Measurements from ENCODE around the gene CLCA2. TPM values are rescaled to one million over a fixed set of nuclear protein-coding genes. Genes with fewer than 3 reads are reported as not detected.

Gene CLCA2
- total RNA-seq, 1 experiment from 2014 or later, result not detected

GRCh38 chr1:86430376-86430775, 6.4 kb downstream of the CLCA2 start:
- H3K27ac ChIP-seq (ENCODE audit: insufficient read length, low read depth, low read length), result no peak overlapping the region
- H3K27me3 ChIP-seq (ENCODE audit: insufficient read depth, low read length), result no peaks in the 10 kb centered on the region
- H3K4ac ChIP-seq (ENCODE audit: low read depth, low read length), result no peak overlapping the region
- H3K9ac ChIP-seq (ENCODE audit: extremely low read depth, insufficient read length, low read length), result no peak overlapping the region
- no peak overlapping the region for H3K14ac ChIP-seq (ENCODE audit: insufficient read depth, low read length)
- H3K9me3 Mint-ChIP-seq, result no peaks in the 10 kb centered on the region
- H3K27ac Mint-ChIP-seq, result no peak overlapping the region
- no peaks in the 10 kb centered on the region for H3K36me3 Mint-ChIP-seq (ENCODE audit: insufficient read depth in 1 of 3, low read depth in 3 of 3)
- H2BK120ac ChIP-seq (ENCODE audit: low read depth, low read length, poor library complexity, severe bottlenecking), result no peak overlapping the region
- no peak overlapping the region for H3K56ac ChIP-seq (ENCODE audit: insufficient read length, low read depth, low read length)
- H3K79me1 ChIP-seq (ENCODE audit: insufficient read depth, low read depth, low read length, poor library complexity, severe bottlenecking), result no peaks in the 10 kb centered on the region
- no peak overlapping the region for H4K8ac ChIP-seq (replicated peaks; ENCODE audit: insufficient read length, low read depth, low read length)
- no peaks in the 10 kb centered on the region for H4K20me1 ChIP-seq (ENCODE audit: control insufficient read depth, insufficient read depth, insufficient read length)
- no peak overlapping the region for H3K23ac ChIP-seq (ENCODE audit: insufficient read length, low read depth, low read length)
- H2AK5ac ChIP-seq (ENCODE audit: insufficient read length, low read length), result no peak overlapping the region
- no peak overlapping the region for H3K18ac ChIP-seq (ENCODE audit: insufficient read length, low read depth, low read length)
- H3K4me1 Mint-ChIP-seq, result no peaks in the 10 kb centered on the region
- H3K79me2 ChIP-seq (ENCODE audit: insufficient read depth, low read length), result no peaks in the 10 kb centered on the region
- no peak overlapping the region for H2AFZ ChIP-seq (ENCODE audit: low read length)
- no peak overlapping the region for H2BK20ac ChIP-seq (ENCODE audit: low read depth, low read length, poor library complexity, severe bottlenecking)
- H4K91ac ChIP-seq (ENCODE audit: insufficient read length, low read depth, low read length), result no peak overlapping the region
- H2BK15ac ChIP-seq (ENCODE audit: low read depth, low read length), result no peak overlapping the region
- no peak overlapping the region for H3K4me3 Mint-ChIP-seq
- H3K23me2 ChIP-seq (ENCODE audit: insufficient read length, low read depth, low read length, poor library complexity, severe bottlenecking), result no peaks in the 10 kb centered on the region
- H3K4me2 ChIP-seq (ENCODE audit: insufficient read depth, insufficient read length, low read length), result no peak overlapping the region
- no peaks in the 10 kb centered on the region for H3K9me3 ChIP-seq (ENCODE audit: control insufficient read depth, low read depth, low read length)
- H2BK5ac ChIP-seq (ENCODE audit: insufficient read length, low read length), result no peak overlapping the region
- H3K27me3 Mint-ChIP-seq (ENCODE audit: low read depth), result no peaks in the 10 kb centered on the region; the same call in 1 of the 2 replicates
- no peak overlapping the region for H2BK12ac ChIP-seq (ENCODE audit: insufficient read length, low read depth, low read length)
- no peak overlapping the region for H3T11ph ChIP-seq (ENCODE audit: low read length)
- no peak for DNase-seq
- H4K5ac ChIP-seq (ENCODE audit: insufficient read length, low read depth, low read length), result no peak overlapping the region
- no peak for TF ChIP-seq CTCF (conservative IDR thresholded peaks at IDR 0.05)
- H3K4me1 ChIP-seq (ENCODE audit: insufficient read depth, low read length), result no peaks in the 10 kb centered on the region

All from H9 (cell line).